SK-N-SH treated with all-trans-retinoic acid at 6 μM for 48 hours (cell line): ENCODE measurements around the gene MIGA2.
"Not testable (repeated sequence)": the region's sequence is repeated elsewhere in the genome, so short reads cannot be mapped to it uniquely, and the experiment has no call there.

Experiments used
- ATAC-seq: fragments of 200-7000 bp; cut with Tn5 transposase; 3 replicates; pipeline ENCODE4 v1.9.1; 2020; ENCODE audit warnings: mild to moderate bottlenecking, moderate library complexity
- ARNTL ChIP-seq: fragments of 450-650 bp; formaldehyde crosslinking; IDR thresholded peaks from 2 replicates; pipeline ENCODE4 v1.5.0; 2020; ENCODE audit warnings: low read depth, mild to moderate bottlenecking, moderate library complexity, borderline replicate concordance
- BACH2 ChIP-seq: fragments of 250-450 bp; sonication (Bioruptor Pico); IDR thresholded peaks from 2 replicates; pipeline ENCODE4 v1.9.0; 2021; ENCODE audit warnings: mild to moderate bottlenecking, borderline replicate concordance
- CSDC2 ChIP-seq: fragments of 250-450 bp; sonication (Bioruptor Pico); IDR thresholded peaks from 2 replicates; pipeline ENCODE4 v1.5.0; 2020; ENCODE audit warnings: mild to moderate bottlenecking, moderate library complexity
- ESRRG ChIP-seq: fragments of 250-450 bp; sonication (Bioruptor Pico); IDR thresholded peaks from 2 replicates; pipeline ENCODE4 v1.6.1; 2021; ENCODE audit warnings: mild to moderate bottlenecking
- ISL1 ChIP-seq: fragments of 250-450 bp; sonication (Bioruptor Pico); IDR thresholded peaks from 2 replicates; pipeline ENCODE4 v2.1.2; 2022; ENCODE audit warnings: mild to moderate bottlenecking, moderate library complexity
- OSR1 ChIP-seq: fragments of 250-450 bp; sonication (Bioruptor Pico); IDR thresholded peaks from 2 replicates; pipeline ENCODE4 v1.8.0; 2022; ENCODE audit warnings: moderate library complexity, mild to moderate bottlenecking, inconsistent platforms
- PPARA ChIP-seq: fragments of 250-450 bp; sonication (Bioruptor Pico); IDR thresholded peaks from 2 replicates; pipeline ENCODE4 v1.5.0; 2020; ENCODE audit warnings: mild to moderate bottlenecking, borderline replicate concordance
- RARB ChIP-seq: fragments of 250-450 bp; sonication (Bioruptor Pico); IDR thresholded peaks from 2 replicates; pipeline ENCODE4 v1.8.0; 2021; ENCODE audit warnings: mild to moderate bottlenecking, moderate library complexity
- TOX ChIP-seq: fragments of 250-450 bp; sonication (Bioruptor Pico); IDR thresholded peaks from 2 replicates; pipeline ENCODE4 v1.8.0; 2021; ENCODE audit warnings: mild to moderate bottlenecking, moderate library complexity, borderline replicate concordance
- ZFP30 ChIP-seq: fragments of 450-650 bp; formaldehyde crosslinking; IDR thresholded peaks from 2 replicates; pipeline ENCODE4 v1.5.0; 2022; ENCODE audit warnings: mild to moderate bottlenecking, moderate library complexity
- ZNF565 ChIP-seq: fragments of 450-650 bp; formaldehyde crosslinking; conservative IDR thresholded peaks from 2 replicates; pipeline ENCODE4 v1.5.0; 2020; ENCODE audit warnings: low read depth, mild to moderate bottlenecking, moderate library complexity
- ZNF70 ChIP-seq: fragments of 450-650 bp; formaldehyde crosslinking; IDR thresholded peaks from 2 replicates; pipeline ENCODE4 v1.5.0; 2020; ENCODE audit warnings: mild to moderate bottlenecking, moderate library complexity
- ZNF8 ChIP-seq: fragments of 450-650 bp; formaldehyde crosslinking; IDR thresholded peaks from 2 replicates; pipeline ENCODE4 v1.5.0; 2020; ENCODE audit warnings: mild to moderate bottlenecking, moderate library complexity
- TF ChIP-seq, protein P1 (sequence below): fragments of 250-450 bp; sonication (Bioruptor Pico); IDR thresholded peaks from 2 replicates; pipeline ENCODE4 v1.8.0; 2021; ENCODE audit warnings: low read depth, mild to moderate bottlenecking, moderate library complexity, borderline replicate concordance
- TF ChIP-seq, protein P2 (sequence below): fragments of 250-450 bp; sonication (Bioruptor Pico); IDR thresholded peaks from 2 replicates; pipeline ENCODE4 v1.5.1; 2020; ENCODE audit warnings: low read depth, mild to moderate bottlenecking, moderate library complexity
- TF ChIP-seq, protein P3 (sequence below): fragments of 250-450 bp; sonication (Bioruptor Pico); IDR thresholded peaks from 2 replicates; pipeline ENCODE4 v1.5.0; 2020; ENCODE audit warnings: mild to moderate bottlenecking, moderate library complexity
- TF ChIP-seq, protein P4 (sequence below): fragments of 250-450 bp; sonication (Bioruptor Pico); IDR thresholded peaks from 2 replicates; pipeline ENCODE4 v1.8.0; 2020; ENCODE audit warnings: mild to moderate bottlenecking, moderate library complexity, borderline replicate concordance

The MIGA2 gene

DNA sequence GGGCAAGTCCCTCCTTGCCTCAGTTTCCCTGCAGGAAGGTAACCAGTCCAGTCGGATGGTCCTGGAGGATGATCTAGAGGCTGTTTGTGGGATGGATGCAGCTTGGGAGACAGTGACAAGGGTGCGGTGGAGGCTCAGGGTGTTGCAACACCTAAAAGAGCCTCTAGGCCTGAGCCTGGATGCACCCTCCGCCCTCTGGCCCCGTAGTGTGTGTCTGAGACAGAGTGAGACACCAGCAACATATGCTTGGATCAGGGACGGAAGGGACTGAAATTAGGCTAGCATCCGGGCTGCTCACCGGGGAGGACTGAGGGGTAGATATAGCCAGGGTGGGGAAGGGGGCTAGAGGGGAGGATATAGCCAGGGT is 73.1 kb downstream of the MIGA2 start:
- ATAC-seq = no peak

DNA sequence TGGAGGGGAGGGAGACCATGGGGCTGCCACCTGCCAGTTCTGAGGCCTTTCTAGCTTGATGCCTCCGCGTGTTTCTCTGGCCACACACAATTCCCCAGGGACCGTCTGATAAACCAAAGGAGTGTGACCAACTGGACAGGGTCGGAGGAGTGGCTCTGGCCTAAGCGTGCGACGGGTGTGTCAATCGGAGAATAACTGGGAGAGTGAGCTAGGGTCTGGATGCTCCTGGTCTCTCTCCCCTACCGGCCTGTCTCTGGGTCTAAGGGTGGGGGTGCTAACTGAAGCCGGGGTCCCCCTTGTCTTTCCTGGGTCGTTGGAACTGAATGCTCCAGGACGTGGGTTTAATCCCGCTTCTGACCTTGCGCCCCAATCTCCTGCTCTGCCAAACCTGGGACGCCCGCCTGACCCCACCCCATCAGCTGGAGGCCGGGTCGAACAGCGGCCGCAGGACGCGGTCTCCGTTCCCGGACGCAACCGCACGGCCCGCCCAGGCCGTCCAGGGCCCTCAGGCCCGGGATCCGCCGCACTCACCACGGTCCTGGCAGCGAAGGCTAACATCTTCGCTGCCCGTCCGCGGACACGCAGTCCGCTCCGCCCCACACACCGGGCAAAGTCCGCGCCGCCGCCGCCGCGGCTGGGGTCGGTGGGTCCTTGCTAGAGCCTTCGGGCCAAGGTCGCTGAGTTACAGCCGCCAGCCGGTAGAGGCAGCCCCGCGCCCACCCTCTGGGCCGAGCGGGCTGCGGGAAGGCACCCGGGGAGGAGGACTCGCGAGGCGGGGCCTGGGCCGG is 73.7 kb downstream of the MIGA2 start:
- no peak for TF ChIP-seq ARNTL
- TF ChIP-seq ESRRG = no peak
- no peak for TF ChIP-seq ZNF8 (CRISPR knock-in tag)
- no peak for TF ChIP-seq OSR1 (CRISPR knock-in tag)
- TF ChIP-seq, protein P1, sequence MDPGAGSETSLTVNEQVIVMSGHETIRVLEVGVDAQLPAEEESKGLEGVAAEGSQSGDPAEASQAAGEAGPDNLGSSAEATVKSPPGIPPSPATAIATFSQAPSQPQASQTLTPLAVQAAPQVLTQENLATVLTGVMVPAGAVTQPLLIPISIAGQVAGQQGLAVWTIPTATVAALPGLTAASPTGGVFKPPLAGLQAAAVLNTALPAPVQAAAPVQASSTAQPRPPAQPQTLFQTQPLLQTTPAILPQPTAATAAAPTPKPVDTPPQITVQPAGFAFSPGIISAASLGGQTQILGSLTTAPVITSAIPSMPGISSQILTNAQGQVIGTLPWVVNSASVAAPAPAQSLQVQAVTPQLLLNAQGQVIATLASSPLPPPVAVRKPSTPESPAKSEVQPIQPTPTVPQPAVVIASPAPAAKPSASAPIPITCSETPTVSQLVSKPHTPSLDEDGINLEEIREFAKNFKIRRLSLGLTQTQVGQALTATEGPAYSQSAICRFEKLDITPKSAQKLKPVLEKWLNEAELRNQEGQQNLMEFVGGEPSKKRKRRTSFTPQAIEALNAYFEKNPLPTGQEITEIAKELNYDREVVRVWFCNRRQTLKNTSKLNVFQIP (CRISPR knock-in tag) = no peak
- TF ChIP-seq ZFP30 (CRISPR knock-in tag) = no peak
- TF ChIP-seq, protein P2, sequence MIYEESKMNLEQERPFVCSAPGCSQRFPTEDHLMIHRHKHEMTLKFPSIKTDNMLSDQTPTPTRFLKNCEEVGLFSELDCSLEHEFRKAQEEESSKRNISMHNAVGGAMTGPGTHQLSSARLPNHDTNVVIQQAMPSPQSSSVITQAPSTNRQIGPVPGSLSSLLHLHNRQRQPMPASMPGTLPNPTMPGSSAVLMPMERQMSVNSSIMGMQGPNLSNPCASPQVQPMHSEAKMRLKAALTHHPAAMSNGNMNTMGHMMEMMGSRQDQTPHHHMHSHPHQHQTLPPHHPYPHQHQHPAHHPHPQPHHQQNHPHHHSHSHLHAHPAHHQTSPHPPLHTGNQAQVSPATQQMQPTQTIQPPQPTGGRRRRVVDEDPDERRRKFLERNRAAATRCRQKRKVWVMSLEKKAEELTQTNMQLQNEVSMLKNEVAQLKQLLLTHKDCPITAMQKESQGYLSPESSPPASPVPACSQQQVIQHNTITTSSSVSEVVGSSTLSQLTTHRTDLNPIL = no peak
- no peak for TF ChIP-seq BACH2 (CRISPR knock-in tag)
- no peak for TF ChIP-seq TOX (CRISPR knock-in tag)
- no peak for TF ChIP-seq ISL1 (CRISPR knock-in tag)
- TF ChIP-seq CSDC2 = no peak
- TF ChIP-seq, all 23 proteins: peak for 0
- peak; percentile 50 for ATAC-seq

More for the DNA sequence above, 73.1 kb downstream of the MIGA2 start:
- no peak for TF ChIP-seq TOX (CRISPR knock-in tag)
- TF ChIP-seq, protein P3, sequence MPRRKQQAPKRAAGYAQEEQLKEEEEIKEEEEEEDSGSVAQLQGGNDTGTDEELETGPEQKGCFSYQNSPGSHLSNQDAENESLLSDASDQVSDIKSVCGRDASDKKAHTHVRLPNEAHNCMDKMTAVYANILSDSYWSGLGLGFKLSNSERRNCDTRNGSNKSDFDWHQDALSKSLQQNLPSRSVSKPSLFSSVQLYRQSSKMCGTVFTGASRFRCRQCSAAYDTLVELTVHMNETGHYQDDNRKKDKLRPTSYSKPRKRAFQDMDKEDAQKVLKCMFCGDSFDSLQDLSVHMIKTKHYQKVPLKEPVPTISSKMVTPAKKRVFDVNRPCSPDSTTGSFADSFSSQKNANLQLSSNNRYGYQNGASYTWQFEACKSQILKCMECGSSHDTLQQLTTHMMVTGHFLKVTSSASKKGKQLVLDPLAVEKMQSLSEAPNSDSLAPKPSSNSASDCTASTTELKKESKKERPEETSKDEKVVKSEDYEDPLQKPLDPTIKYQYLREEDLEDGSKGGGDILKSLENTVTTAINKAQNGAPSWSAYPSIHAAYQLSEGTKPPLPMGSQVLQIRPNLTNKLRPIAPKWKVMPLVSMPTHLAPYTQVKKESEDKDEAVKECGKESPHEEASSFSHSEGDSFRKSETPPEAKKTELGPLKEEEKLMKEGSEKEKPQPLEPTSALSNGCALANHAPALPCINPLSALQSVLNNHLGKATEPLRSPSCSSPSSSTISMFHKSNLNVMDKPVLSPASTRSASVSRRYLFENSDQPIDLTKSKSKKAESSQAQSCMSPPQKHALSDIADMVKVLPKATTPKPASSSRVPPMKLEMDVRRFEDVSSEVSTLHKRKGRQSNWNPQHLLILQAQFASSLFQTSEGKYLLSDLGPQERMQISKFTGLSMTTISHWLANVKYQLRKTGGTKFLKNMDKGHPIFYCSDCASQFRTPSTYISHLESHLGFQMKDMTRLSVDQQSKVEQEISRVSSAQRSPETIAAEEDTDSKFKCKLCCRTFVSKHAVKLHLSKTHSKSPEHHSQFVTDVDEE (CRISPR knock-in tag) = no peak
- TF ChIP-seq ZNF8 (CRISPR knock-in tag) = no peak
- TF ChIP-seq PPARA (CRISPR knock-in tag) = no peak
- TF ChIP-seq ZNF565 (CRISPR knock-in tag) = no peak
- TF ChIP-seq ISL1 (CRISPR knock-in tag) = no peak
- no peak for TF ChIP-seq ESRRG
- TF ChIP-seq, all 23 proteins: peak for 0

DNA sequence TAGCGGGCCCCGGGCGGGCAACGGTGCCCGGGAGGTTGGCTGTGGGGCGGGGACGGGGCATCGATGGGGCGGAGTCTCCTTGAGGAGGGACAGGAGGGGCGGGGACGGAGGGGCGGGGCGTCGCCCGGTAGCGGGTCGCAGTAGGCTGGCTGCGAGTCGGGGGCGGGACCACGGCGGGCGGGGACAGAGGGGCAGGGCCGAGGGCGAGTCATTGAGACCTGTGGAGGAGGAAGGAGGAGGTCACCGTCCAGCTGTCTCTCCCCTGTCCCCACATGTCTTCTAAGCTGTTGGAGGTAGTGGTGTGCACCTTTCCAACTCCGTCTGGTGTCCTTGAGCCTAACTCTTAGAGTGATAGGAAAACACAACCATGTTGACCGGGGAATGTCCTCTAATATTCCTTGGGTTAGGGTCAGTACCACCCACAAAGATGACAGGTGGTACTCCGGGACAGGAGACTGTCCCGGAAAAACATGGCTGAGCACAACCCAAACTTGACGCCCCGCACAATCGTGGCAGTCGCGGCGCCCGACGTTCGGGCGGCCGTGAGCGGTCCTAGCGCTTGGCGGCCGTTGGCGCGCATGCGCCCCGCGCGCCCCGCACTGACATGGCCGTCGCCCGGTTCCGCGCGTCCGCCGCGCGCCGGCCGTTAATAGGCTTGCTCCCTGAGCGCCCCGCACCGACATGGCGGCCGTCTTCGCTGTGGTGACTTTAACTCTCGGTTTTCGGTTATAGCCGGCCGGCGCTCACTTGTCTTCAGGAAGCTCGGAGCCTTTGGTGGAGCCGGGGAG is 74.5 kb downstream of the MIGA2 start, which contains the start of the genes CRAT and PTPA:
Gene CRAT (minus strand): TSS at position 54 of the 788 bp plus-strand sequence. CDS start 284 bp downstream, outside the sequence.
Gene PTPA (plus strand): TSS at position 676 of the 788 bp plus-strand sequence. CDS start 186 bp downstream, outside the sequence.
- peak; percentile 91 for ATAC-seq
- TF ChIP-seq RARB (no peak), ZNF70 (CRISPR knock-in tag) (peak; percentile 79; the same call in 1 of the 2 replicates)

DNA sequence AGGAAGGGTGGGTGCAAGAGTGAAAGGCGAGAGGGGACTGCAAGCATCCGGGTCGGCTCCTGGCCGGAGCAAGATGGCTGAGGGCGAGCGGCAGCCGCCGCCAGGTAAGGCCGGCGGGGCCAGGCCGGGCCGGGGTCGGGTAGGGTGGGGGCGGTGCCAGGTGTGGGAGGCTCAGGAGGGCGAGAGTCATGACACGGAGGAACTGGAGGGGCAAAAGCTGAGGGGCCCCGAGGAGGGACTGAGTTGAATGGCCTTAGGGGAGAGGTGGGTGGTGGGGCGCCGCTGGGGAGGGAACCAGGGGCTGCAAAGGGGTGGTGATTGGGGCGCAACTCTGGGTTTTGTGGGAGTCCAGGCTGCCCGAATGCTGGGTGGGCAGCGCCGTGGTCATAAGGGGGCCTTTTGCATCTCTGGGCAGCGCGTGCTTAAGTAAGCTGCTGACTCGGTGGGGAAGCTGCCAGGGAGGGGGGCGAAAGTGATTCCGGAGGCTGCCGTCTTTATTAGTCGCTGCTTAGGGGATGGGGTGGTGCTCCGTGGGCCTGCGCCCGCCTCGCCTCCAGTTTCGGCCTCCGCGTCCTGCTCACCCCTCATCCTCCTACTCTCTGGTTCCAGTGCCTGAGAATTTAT is 75.2 kb downstream of the MIGA2 start:
- ATAC-seq = peak; percentile 32

DNA sequence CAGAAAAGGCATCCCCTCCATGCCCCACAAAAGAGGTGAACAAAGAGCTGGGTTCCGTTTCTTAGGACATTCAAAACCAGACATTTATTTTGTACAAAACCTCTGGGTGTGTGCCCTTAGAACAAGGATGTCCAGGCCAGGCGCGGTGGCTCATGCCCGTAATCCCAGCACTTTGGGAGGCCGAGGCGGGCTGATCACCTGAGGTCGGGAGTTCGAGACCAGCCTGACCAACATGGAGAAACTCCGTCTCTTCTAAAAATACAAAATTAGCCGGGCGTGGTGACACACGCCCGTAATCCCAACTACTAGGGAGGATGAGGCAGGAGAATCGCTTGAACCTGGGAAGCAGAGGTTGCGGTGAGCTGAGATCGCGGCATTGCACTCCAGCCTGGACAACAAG is 76.1 kb downstream of the MIGA2 start:
- ATAC-seq = not testable (repeated sequence)

More for the DNA sequence above, 75.2 kb downstream of the MIGA2 start:
- TF ChIP-seq, protein P4, sequence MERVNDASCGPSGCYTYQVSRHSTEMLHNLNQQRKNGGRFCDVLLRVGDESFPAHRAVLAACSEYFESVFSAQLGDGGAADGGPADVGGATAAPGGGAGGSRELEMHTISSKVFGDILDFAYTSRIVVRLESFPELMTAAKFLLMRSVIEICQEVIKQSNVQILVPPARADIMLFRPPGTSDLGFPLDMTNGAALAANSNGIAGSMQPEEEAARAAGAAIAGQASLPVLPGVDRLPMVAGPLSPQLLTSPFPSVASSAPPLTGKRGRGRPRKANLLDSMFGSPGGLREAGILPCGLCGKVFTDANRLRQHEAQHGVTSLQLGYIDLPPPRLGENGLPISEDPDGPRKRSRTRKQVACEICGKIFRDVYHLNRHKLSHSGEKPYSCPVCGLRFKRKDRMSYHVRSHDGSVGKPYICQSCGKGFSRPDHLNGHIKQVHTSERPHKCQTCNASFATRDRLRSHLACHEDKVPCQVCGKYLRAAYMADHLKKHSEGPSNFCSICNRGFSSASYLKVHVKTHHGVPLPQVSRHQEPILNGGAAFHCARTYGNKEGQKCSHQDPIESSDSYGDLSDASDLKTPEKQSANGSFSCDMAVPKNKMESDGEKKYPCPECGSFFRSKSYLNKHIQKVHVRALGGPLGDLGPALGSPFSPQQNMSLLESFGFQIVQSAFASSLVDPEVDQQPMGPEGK = peak; percentile 43; the same call in 1 of the 2 replicates
- TF ChIP-seq ARNTL = no peak
